A673 (cell line): ENCODE data around the gene CFAP100. TPM values are rescaled to one million over a fixed set of nuclear protein-coding genes. Genes with fewer than 3 reads are reported as not detected.

ENCODE experiments used
- BruUV-seq: library from RNA; stranded (reverse); fragments of 400-500 nt; replicated peaks from 2 replicates; lab custom pipeline; 2021; lab: Mats Ljungman, UMichigan
- CTCF ChIA-PET: fragments of 300-600 bp; sonication (Branson Sonifier 250); formaldehyde crosslinking; loops from one replicate; lab custom pipeline; 2022; ENCODE audit warnings: antibody characterized with exemption; lab: Charles Lee
- POLR2A ChIA-PET: fragments of 300-600 bp; sonication (Branson Sonifier 250); formaldehyde crosslinking; loops from one replicate; lab custom pipeline; 2022; ENCODE audit warnings: antibody characterized with exemption; ENCODE audit not compliant: low non-redundant PET; lab: Charles Lee
- DNase-seq: peaks from one replicate; pipeline ENCODE4 v3.0.0-alpha.2; 2015; ENCODE audit warnings: low spot score
- H3K27ac ChIP-seq: fragments of 200-600 bp; sonication (generic); 2 replicates; pipeline ENCODE4 v1.5.1; 2016; ENCODE audit warnings: mixed run types, low read depth, mild to moderate bottlenecking, mixed read lengths, antibody characterized with exemption, low read length; ENCODE audit not compliant: poor library complexity, severe bottlenecking
- H3K27me3 ChIP-seq: fragments of 200-600 bp; sonication (generic); replicated peaks from 2 replicates; pipeline ENCODE4 v1.6.1; 2017; ENCODE audit warnings: mixed run types, low read depth, mild to moderate bottlenecking, mixed read lengths, antibody characterized with exemption, low read length; ENCODE audit not compliant: insufficient read depth, poor library complexity
- H3K36me3 ChIP-seq: fragments of 200-600 bp; sonication (generic); 2 replicates; pipeline ENCODE4 v1.6.1; 2016; ENCODE audit warnings: mixed run types, mild to moderate bottlenecking, mixed read lengths, antibody characterized with exemption, low read length; ENCODE audit not compliant: insufficient read depth, poor library complexity, severe bottlenecking
- H3K4me1 ChIP-seq: fragments of 200-600 bp; sonication (generic); 2 replicates; pipeline ENCODE4 v1.6.1; 2017; ENCODE audit warnings: mixed run types, mild to moderate bottlenecking, mixed read lengths, antibody characterized with exemption, low read length; ENCODE audit not compliant: insufficient read depth, poor library complexity, severe bottlenecking
- H3K4me3 ChIP-seq: fragments of 200-600 bp; sonication (generic); 2 replicates; pipeline ENCODE4 v1.5.1; 2016; ENCODE audit warnings: low read depth, mixed run types, mild to moderate bottlenecking, mixed read lengths, low read length; ENCODE audit not compliant: poor library complexity, severe bottlenecking
- H3K9me3 ChIP-seq: fragments of 200-600 bp; sonication (generic); 2 replicates; pipeline ENCODE4 v1.6.1; 2016; ENCODE audit warnings: mixed run types, low read depth, mild to moderate bottlenecking, mixed read lengths, antibody characterized with exemption, low read length; ENCODE audit not compliant: poor library complexity, severe bottlenecking
- EZH2 ChIP-seq: fragments of 200-600 bp; sonication (generic); IDR thresholded peaks from 2 replicates; pipeline ENCODE4 v1.6.1; 2017; ENCODE audit warnings: borderline replicate concordance, low read depth, mild to moderate bottlenecking, mixed read lengths, antibody characterized with exemption, low read length; ENCODE audit not compliant: poor library complexity, severe bottlenecking
- intact Hi-C: fragments of 100-400 bp; cut with micrococcal nuclease; formaldehyde crosslinking; loops from one replicate; pipeline ENCODE4 v1.10.0; 2022; ENCODE audit not compliant: unreplicated experiment
- total RNA-seq: library from RNA; stranded (reverse); gene quantifications from 2 replicates; pipeline ENCODE4 v1.2.3, GENCODE V29; 2021
- TF ChIP-seq, protein P1 (sequence below): fragments of 300-800, 200-600 bp; sonication (generic); conservative IDR thresholded peaks from 2 replicates; pipeline ENCODE4 v1.5.1; 2017; ENCODE audit warnings: low read depth, mild to moderate bottlenecking, antibody characterized with exemption, low read length, moderate library complexity, mixed read lengths

Gene CFAP100
- total RNA-seq, 1 experiment from 2014 or later = not detected

- BruUV-seq = no TSS peak
- Histone ChIP-seq H3K4me3 (no peak overlapping the region), H3K9me3 (no peaks in the 10 kb centered on the region), H3K4me1 (peaks cover 17% of the 10 kb centered on the region), H3K36me3 (no peaks in the 10 kb centered on the region), H3K27me3 (no peaks in the 10 kb centered on the region), H3K27ac (no peak overlapping the region)
- DNase-seq = no peak
- TF ChIP-seq, protein P1, sequence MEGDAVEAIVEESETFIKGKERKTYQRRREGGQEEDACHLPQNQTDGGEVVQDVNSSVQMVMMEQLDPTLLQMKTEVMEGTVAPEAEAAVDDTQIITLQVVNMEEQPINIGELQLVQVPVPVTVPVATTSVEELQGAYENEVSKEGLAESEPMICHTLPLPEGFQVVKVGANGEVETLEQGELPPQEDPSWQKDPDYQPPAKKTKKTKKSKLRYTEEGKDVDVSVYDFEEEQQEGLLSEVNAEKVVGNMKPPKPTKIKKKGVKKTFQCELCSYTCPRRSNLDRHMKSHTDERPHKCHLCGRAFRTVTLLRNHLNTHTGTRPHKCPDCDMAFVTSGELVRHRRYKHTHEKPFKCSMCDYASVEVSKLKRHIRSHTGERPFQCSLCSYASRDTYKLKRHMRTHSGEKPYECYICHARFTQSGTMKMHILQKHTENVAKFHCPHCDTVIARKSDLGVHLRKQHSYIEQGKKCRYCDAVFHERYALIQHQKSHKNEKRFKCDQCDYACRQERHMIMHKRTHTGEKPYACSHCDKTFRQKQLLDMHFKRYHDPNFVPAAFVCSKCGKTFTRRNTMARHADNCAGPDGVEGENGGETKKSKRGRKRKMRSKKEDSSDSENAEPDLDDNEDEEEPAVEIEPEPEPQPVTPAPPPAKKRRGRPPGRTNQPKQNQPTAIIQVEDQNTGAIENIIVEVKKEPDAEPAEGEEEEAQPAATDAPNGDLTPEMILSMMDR = no peak
- TF ChIP-seq EZH2 = no peak
- intact Hi-C loops = no loop called here
- CTCF ChIA-PET = no interaction called here
- POLR2A ChIA-PET = no interaction called here
Observed at GRCh38 chr3:126360714-126361060, 34.0 kb upstream of the CFAP100 start.

GRCh38 chr3:126361211-126361610, 33.5 kb upstream of the CFAP100 start:
- Histone ChIP-seq H3K9me3 (no peaks in the 10 kb centered on the region), H3K4me1 (peaks cover 12% of the 10 kb centered on the region), H3K36me3 (no peaks in the 10 kb centered on the region), H3K27me3 (no peaks in the 10 kb centered on the region), H3K4me3 (no peak overlapping the region), H3K27ac (no peak overlapping the region)
- TF ChIP-seq, protein P1 = no peak
- TF ChIP-seq EZH2 = no peak
- ChIA-PET CTCF (no interaction called here), POLR2A (no interaction called here)
- DNase-seq = no peak
- BruUV-seq = no TSS peak
- intact Hi-C loops = no loop called here

DNA sequence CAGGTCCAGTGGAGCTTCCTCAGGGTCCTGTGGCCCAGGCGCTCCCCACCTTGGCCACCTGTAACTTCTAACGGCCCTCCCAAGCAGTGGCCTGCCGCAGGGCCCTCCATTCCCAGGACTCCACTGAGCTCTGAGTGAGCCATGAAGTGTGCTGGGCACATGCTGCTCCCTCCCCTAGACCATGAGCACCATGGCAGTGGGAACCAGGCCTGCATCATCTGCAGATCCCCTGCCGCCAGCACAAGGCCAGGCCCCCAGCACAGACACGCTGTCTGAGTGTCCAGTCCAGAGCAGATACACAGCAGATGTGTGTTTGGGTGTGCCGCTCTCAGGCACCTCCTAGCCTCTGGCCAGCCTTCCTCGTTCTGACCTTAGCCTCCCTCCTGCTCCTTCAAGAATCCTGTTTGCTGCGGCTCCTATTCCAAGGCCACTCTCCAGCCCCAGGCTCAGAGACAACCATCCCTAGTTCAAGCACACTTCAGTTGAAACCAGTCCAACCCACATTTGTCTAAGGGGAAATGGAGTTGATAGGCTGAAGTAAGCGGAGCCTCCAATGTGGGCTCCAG, 30.5 kb upstream of the CFAP100 start:
- H3K9me3 ChIP-seq = no peaks in the 10 kb centered on the region
- no peak overlapping the region for H3K27ac ChIP-seq
- no TSS peak for BruUV-seq
- no peaks in the 10 kb centered on the region for H3K27me3 ChIP-seq
- no peaks in the 10 kb centered on the region for H3K4me1 ChIP-seq
- H3K4me3 ChIP-seq = no peak overlapping the region
- no peak for DNase-seq
- H3K36me3 ChIP-seq = no peaks in the 10 kb centered on the region
- TF ChIP-seq EZH2 = no peak
- TF ChIP-seq, protein P1 = no peak
- intact Hi-C loops = no loop called here
- ChIA-PET CTCF (no interaction called here), POLR2A (no interaction called here)
